ENCODE results near the gene FAM222A. TPM values are rescaled to one million over a fixed set of nuclear protein-coding genes. Genes with fewer than 3 reads are reported as not detected.

Gene FAM222A
- polyA plus RNA-seq, 2 of the 4 experiments (the other 2 are of a cell fraction) = 0.98 to 3.2 TPM

DNA sequence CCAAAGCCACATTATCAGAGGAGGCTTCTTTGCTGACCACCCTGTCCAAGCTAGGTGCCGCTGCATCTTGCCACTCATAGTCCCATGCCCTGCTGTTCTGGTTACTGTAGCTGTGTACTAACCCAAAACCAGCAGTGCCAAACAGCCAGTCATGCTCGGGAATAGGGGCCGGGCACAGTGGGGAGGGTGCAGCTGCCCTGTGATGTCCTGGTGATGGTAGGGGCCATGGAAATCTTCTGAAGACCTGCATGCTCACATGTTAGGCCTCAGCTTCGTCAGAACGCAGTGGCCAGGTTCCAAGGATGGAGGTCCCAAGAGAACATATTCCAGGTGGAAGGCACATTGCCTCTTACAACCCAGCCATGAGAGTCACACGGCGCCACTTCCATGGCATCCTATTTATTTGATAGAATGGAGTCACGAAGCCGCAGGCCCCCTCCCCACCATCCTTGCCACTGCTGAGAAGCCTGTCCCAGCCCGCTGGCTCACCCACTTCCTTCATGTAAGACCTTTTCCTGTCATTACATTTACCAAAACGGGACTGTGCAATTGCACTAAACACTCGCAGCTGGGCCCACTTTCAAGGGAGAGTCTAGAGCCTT lies 48.5 kb downstream of the FAM222A start:
- POLR2A ChIA-PET = no interaction called here
- FAIRE-seq (no peak), ATAC-seq (no peak), DNase-seq (ENCODE audit: low read depth in 1 of 2, low spot score in 1 of 2) (no peak)
- H3K4me1 ChIP-seq = no peaks in the 10 kb centered on the region
- H3K27ac ChIP-seq = 0 out of 6 replicates have a peak overlapping the region, but pooled peaks of 1 of the 2 experiments have one; percentile 35
- 89% methylated on average over 12 of the region's 12 CpGs for WGBS (ENCODE audit: missing lambda C conversion rate)
- peaks cover 1% of the 10 kb centered on the region; the same call in 1 of the 3 replicates for H3K9me3 ChIP-seq
- CTCF ChIA-PET = interaction anchor here (2.4 to 9.2 kb wide), 2 partner anchors 12 to 243 kb away, joined by 10 to 88 read pairs; no protein-coding TSS in a partner anchor
- TF ChIP-seq CBX8 (IDR thresholded peaks at IDR 0.05) (no peak), FOSL2 (IDR thresholded peaks at IDR 0.05) (no peak), FOSL2 (CRISPR knock-in tag; IDR thresholded peaks at IDR 0.05) (no peak), TP53 (CRISPR knock-in tag; IDR thresholded peaks at IDR 0.05) (no peak), NPAS2 (CRISPR knock-in tag; IDR thresholded peaks at IDR 0.05; ENCODE audit: borderline replicate concordance) (no peak), CHD4 (IDR thresholded peaks at IDR 0.05; ENCODE audit: borderline replicate concordance) (no peak), ZC3H11A (IDR thresholded peaks at IDR 0.05) (no peak), CEBPB (IDR thresholded peaks at IDR 0.05) (no peak), ZFP36 (IDR thresholded peaks at IDR 0.05; ENCODE audit: borderline replicate concordance, partially characterized antibody) (no peak), BHLHE40 (IDR thresholded peaks at IDR 0.05; ENCODE audit: low read depth, low read length) (no peak), POLR2AphosphoS2 (conservative IDR thresholded peaks at IDR 0.05; ENCODE audit: low read length) (no peak), NFE2L2 (conservative IDR thresholded peaks at IDR 0.05; ENCODE audit: low read length) (no peak), EP300 (IDR thresholded peaks at IDR 0.05) (no peak), MAZ (IDR thresholded peaks at IDR 0.05; ENCODE audit: borderline replicate concordance, low read depth, low read length) (no peak)
- TF ChIP-seq, protein P1, sequence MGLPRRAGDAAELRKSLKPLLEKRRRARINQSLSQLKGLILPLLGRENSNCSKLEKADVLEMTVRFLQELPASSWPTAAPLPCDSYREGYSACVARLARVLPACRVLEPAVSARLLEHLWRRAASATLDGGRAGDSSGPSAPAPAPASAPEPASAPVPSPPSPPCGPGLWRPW (IDR thresholded peaks at IDR 0.05) = no peak
- TF ChIP-seq, protein P2, sequence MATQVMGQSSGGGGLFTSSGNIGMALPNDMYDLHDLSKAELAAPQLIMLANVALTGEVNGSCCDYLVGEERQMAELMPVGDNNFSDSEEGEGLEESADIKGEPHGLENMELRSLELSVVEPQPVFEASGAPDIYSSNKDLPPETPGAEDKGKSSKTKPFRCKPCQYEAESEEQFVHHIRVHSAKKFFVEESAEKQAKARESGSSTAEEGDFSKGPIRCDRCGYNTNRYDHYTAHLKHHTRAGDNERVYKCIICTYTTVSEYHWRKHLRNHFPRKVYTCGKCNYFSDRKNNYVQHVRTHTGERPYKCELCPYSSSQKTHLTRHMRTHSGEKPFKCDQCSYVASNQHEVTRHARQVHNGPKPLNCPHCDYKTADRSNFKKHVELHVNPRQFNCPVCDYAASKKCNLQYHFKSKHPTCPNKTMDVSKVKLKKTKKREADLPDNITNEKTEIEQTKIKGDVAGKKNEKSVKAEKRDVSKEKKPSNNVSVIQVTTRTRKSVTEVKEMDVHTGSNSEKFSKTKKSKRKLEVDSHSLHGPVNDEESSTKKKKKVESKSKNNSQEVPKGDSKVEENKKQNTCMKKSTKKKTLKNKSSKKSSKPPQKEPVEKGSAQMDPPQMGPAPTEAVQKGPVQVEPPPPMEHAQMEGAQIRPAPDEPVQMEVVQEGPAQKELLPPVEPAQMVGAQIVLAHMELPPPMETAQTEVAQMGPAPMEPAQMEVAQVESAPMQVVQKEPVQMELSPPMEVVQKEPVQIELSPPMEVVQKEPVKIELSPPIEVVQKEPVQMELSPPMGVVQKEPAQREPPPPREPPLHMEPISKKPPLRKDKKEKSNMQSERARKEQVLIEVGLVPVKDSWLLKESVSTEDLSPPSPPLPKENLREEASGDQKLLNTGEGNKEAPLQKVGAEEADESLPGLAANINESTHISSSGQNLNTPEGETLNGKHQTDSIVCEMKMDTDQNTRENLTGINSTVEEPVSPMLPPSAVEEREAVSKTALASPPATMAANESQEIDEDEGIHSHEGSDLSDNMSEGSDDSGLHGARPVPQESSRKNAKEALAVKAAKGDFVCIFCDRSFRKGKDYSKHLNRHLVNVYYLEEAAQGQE (IDR thresholded peaks at IDR 0.05) = no peak
- TF ChIP-seq, protein P3, sequence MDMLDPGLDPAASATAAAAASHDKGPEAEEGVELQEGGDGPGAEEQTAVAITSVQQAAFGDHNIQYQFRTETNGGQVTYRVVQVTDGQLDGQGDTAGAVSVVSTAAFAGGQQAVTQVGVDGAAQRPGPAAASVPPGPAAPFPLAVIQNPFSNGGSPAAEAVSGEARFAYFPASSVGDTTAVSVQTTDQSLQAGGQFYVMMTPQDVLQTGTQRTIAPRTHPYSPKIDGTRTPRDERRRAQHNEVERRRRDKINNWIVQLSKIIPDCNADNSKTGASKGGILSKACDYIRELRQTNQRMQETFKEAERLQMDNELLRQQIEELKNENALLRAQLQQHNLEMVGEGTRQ (IDR thresholded peaks at IDR 0.05) = no peak
- TF ChIP-seq, protein P4, sequence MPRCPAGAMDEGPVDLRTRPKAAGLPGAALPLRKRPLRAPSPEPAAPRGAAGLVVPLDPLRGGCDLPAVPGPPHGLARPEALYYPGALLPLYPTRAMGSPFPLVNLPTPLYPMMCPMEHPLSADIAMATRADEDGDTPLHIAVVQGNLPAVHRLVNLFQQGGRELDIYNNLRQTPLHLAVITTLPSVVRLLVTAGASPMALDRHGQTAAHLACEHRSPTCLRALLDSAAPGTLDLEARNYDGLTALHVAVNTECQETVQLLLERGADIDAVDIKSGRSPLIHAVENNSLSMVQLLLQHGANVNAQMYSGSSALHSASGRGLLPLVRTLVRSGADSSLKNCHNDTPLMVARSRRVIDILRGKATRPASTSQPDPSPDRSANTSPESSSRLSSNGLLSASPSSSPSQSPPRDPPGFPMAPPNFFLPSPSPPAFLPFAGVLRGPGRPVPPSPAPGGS (IDR thresholded peaks at IDR 0.05) = no peak
- no peak overlapping the region for H3K4me3 ChIP-seq
- H3K4me2 ChIP-seq = no peak overlapping the region

DNA sequence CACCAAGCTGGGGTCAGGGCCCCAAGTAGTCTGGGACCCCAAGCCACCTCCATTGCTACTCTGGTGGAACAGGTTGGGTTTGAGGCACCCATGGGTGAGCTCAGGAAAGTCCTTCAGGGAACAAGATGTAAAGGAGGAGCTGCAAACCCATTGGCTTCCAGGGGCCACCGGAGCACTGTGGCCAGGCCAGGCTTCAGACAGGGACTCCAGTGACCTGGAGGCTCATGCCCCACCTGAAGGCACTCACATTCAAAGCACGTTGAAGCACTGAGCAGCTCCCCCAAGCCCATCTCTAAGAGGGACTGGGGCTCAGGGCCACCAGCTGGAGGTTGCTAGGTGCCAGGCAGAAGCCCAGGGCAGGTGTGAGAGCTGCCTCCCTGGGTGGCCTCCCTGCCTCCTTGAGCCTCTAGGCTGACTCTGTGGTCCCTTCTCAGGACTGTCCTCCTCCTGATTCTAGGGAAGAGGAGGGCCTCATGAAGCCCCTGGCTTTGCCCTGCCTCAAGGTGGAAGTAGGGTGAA lies 49.1 kb downstream of the FAM222A start:
- no peak for DNase-seq (ENCODE audit: low read depth in 1 of 2, low spot score in 1 of 2)
- ChIA-PET CTCF (interaction anchor here (2.4 to 9.2 kb wide), 2 partner anchors 11 to 244 kb away, joined by 10 to 88 read pairs; no protein-coding TSS in a partner anchor), POLR2A (no interaction called here)
- H3K27ac ChIP-seq = peak overlapping the region in 1 of 2 experiments; percentile 35; a peak in 1 of 6 replicates
- no peak overlapping the region for H3K4me3 ChIP-seq
- no peaks in the 10 kb centered on the region for H3K9me3 ChIP-seq
- no peak for FAIRE-seq
- ATAC-seq = no peak
- H3K4me1 ChIP-seq = no peaks in the 10 kb centered on the region
- no peak overlapping the region for H3K4me2 ChIP-seq
- TF ChIP-seq CHD4 (IDR thresholded peaks at IDR 0.05; ENCODE audit: borderline replicate concordance) (no peak), RNF2 (IDR thresholded peaks at IDR 0.05; ENCODE audit: borderline replicate concordance, low read depth) (no peak), PHF8 (IDR thresholded peaks at IDR 0.05; ENCODE audit: borderline replicate concordance, low read depth) (no peak), ZNF302 (CRISPR knock-in tag; IDR thresholded peaks at IDR 0.05) (no peak), RFX5 (IDR thresholded peaks at IDR 0.05) (no peak)
- WGBS (ENCODE audit: missing lambda C conversion rate) = 13% methylated on average over 2 of the region's 2 CpGs

Data from A549 (cell line).